ENCODE data around the gene POLG2.
"Not testable (repeated sequence)": the region's sequence is repeated elsewhere in the genome, so short reads cannot be mapped to it uniquely, and the experiment has no call there.

Gene POLG2

DNA sequence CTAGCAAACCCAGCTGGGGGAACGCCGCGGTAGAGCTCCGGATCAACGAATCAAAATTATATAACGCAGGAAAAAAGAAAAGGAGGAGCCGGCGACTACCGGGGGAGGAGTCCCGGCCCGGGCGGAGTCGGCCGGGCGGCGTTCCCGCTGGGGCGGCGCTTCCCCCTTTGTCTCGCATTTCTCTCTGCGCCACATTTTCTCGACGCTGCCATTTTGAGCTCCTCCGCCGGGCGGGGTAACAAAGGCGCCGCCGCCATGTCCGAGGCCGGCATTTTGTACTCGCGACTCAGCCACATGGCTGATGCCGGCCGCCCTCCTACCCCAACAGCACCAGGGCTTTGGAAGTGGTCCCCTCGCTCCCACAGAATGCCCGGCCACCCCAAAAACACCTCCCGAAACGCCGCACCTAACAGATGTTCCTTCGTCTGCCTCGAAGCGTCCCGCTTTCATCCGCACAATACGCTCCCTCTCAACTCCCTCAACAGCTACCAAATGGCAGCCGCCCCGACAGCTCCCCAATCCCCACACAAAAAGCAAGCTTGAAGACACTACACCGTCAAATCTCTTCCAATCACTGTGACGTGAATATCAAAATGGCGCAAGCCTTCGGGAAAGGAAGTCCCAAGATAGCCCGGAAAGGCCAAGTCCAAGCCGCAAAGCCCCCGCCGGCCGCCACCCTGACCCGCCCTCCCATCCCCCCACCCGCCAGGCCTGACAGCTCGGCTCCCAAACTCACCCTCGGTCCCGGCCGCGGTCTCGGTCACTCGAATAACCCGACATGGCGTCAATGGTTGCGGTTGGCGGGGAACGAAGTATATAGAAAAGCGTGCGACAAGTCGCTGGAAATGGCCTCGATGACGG is 8.7 kb upstream of the POLG2 start:
- DNase-seq (ENCODE audit: low read depth), result peak; percentile 83

- peak; percentile 87 for DNase-seq (ENCODE audit: low read depth)
These were observed 8.0 kb upstream of the POLG2 start for GRCh38 chr17:64504769-64505339.

DNA sequence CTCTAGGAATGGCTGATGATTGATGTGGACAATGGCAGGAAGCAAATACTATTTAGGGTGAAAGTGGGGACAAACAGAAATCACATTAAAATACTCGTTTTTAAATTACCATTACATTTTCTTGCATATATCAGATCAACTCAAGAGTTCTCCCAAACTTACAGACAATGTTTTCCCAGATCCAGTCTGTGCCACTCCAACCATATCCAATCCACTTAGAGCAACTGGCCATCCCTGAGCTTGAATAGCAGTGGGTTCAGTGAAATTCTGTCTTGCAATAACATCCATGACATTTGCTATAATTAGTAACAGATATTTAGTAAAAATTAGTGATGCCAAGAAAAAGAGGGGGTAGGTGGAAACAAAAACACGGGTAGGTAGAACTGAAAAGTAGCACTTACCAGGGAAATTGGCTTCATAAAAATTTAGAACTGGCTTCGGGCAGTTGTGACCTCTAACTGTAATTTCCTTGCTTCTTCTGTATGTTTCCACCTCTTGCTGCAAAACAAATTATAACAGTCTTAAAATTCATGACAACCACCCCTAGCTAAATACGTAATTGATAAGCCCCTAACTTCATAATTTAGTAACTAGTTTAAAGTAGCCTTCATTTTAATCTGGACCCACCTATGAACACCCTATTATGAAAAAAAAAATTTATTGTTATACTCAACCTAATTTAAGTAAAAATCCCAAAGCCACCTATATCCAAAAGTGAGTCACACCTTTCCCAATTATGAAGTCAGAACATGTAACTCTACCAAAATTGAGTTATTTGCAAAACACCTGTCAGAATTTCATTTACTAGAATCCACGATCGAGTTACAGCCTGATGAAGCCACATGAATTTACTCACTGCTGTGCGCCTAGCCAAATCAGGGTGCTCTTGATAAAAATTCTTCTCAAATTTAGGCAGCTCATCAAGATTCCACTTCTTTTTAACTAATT is 7.2 kb upstream of the POLG2 start:
- DNase-seq (ENCODE audit: low read depth), result no peak

DNA sequence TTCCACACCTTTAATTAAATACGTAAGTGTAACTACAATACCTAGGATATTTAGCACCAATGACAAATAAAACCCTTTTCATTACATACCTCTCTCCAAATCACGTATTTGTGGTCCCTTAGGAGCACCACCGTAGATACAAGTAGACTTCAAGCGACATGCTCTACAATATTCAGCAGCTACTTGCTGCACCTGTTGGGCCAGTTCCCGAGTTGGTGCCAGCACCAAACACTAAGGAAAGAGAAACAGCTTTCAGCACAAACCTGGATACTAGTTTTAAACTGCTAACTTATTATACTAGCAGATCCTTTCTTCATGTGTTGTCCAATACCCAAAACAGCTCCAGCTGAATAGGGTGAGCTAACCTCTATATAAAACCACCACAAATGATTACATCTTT is 6.5 kb upstream of the POLG2 start:
- no peak for DNase-seq (ENCODE audit: low read depth)

- DNase-seq (ENCODE audit: low read depth), result peak; percentile 46
These were observed 6.0 kb upstream of the POLG2 start for GRCh38 chr17:64502809-64503208.

- no peak for DNase-seq (ENCODE audit: low read depth)
These were observed 5.2 kb upstream of the POLG2 start for GRCh38 chr17:64502021-64502420.

- no peak for DNase-seq (ENCODE audit: low read depth)
These were observed 4.3 kb upstream of the POLG2 start for GRCh38 chr17:64500862-64501765.

DNA sequence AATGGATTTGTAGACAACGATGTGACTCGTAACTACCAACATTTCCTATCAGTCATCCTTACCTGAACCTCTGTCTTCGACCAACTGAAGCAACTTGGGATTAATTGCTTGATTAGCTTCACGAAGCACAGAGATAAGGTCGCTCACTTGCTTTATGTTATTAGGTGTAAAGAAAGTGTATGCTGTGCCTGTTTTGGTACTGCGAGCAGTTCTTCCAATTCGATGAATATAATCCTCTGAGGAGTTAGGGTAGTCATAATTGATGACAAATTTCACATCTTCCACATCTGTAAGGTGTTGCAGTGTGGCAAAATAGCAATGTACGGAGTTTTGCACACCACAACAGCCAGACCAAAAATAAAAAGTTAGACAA is 3.6 kb upstream of the POLG2 start:
- DNase-seq (ENCODE audit: low read depth), result no peak

DNA sequence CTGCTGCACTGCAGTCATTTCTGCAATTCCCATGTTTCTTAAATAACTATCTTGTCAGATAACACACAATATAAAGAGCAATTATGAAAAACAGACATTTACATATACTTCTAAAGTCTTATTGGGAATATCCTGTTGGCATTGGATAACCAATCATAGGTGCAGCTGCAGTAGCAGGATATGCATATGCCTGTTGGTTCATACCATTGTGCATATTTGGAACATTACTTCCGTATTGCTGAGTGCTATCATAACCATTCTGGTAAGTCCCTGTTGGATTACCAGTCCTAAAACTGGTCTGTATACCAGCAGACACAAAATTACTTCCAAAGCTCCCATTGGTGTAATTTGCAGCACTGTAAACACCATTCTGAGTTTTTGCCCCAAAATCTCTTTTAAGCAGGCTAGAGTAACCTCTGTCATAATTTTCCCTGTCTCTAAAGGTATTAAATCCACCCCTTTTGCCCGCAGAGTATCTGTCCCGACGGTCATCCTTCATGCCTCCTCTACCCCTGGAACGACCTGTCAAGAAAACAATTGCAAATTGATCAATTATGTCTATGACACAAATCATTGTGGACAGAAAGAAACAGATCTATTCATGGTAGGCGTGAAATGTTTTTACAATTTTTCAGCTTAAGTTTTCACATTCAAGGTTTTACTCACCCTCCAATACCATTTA is 3.1 kb upstream of the POLG2 start:
- no peak for DNase-seq (ENCODE audit: low read depth)

- no peak for DNase-seq (ENCODE audit: low read depth)
These were observed 1.7 kb upstream of the POLG2 start for GRCh38 chr17:64498308-64499203.

GRCh38 chr17:64497565-64498035 is 746 bp upstream of the POLG2 start:
- DNase-seq (ENCODE audit: low read depth), result no peak

GRCh38 chr17:64496348-64496785 is 487 bp downstream of the POLG2 start:
- no peak for DNase-seq (ENCODE audit: low read depth)

DNA sequence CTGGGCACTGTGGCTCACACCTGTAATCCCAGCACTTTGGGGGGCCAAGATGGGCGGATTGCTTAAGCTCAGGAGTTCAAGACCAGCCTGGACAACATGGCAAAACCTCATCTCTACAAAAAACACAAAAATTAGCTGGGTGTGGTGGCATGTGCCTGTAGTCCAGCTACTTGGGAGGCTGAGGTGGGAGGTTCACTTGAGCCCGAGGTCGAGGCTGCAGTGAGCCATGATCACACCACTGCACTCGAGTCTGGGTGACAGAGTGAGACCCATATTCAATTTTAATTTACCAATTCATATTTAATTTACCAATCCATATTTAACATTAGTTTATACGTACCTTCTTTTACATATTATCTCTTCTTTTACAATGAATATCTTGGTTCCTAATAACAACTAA is 1.6 kb downstream of the POLG2 start:
- not testable (repeated sequence) for DNase-seq (ENCODE audit: low read depth)

GRCh38 chr17:64494121-64494520 is 2.7 kb downstream of the POLG2 start:
- no peak for DNase-seq (ENCODE audit: low read depth)

DNA sequence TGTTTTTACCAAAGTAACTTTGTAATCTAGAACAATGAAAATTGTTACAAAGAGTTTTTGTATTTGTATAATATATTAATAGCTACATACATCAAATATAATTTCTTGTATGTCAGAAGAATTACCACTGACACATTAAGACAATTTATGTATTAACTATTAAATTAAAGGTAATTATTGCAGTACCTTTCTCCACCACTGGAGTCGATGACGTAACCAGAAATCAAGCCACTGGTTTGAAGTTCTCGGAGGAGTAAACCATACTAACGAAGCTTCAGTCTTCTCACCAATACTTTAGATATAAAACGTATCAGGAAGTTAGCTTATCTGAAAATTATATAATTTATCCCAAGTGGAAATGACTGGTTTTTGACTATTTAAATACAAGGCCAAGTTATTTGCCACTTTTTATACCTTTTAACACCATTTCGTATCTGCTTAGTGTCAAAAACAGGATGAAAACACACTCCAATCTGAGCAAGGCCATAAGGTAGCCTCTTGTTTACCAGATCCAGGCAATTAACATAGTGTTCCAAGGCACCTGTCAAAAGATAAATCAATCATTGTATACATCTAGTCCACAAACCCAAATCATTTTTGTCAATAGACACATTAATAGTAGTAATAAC is 4.3 kb downstream of the POLG2 start:
- peak; percentile 31 for DNase-seq (ENCODE audit: low read depth)

DNA sequence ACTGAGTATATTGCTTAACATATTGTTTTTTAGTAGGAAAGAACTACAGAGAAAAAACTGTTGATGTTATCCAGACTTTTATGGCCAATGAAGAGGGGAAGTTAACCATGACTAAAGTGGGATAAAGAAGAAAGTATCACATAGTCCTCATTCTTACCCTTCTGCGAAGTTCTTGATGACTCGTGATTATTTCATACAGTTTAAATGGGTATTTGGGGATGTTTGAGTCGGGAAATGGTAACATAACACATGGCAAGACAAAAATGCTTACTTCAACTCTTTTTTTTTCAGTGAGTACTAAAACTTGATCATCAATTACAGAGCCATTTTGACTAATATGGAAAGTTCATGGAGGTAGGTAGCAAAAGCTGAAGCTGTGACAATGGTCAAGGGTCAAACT is 4.9 kb downstream of the POLG2 start:
- DNase-seq (ENCODE audit: low read depth), result peak; percentile 37

DNA sequence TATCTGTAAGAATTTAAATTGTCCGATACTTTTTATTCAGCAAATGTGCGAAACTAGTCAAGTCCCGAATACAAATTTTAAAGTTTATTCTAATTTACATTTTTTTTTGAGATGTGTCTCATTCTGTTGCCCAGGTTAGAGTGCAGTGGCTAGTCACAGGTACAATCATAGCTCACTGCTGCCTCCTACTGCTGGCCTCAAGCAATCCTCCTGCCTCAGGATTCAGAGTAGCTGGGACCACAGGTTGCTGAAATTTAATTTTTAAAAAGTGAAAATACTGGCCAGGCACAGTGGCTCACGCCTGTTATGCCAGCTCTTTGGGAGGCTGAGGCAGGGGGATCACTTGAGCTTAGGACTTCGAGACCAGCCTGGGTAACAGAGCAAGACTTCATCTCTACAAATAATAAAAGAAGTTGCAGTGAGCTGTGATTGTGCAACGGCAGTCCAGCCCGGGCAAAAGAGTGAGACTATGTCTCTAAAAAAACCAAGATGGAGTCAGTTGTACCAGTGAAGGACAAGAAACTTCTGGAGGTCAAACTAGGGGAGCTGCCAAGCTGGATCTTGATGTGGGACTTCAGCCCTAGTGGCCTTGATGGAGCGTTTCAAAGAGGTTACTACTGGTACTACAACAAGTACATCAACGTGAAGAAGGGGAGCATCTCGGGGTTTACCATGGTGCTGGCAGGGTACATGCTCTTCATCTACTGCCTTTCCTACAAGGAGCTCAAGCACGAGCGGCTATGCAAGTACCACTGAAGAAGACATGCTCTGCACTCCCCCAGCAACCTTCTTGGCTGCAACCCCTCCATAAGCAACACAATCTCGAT is 5.6 kb downstream of the POLG2 start:
- peak; percentile 48 for DNase-seq (ENCODE audit: low read depth)

- no peak for DNase-seq (ENCODE audit: low read depth)
These were observed 8.6 kb downstream of the POLG2 start for GRCh38 chr17:64488301-64488700.
